K562 (cell line): ENCODE results near the gene AMN1. TPM values are rescaled to one million over a fixed set of nuclear protein-coding genes. Genes with fewer than 3 reads are reported as not detected.

ENCODE experiments used
- ATAC-seq: fragments of 200-7000 bp; cut with Tn5 transposase; 3 replicates; pipeline ENCODE4 v1.9.1; 2020; ENCODE audit warnings: moderate library complexity
- BruUV-seq: library from RNA; stranded (reverse); fragments of 400-500 nt; replicated peaks from 2 replicates; lab custom pipeline; 2021; lab: Mats Ljungman, UMichigan
- CTCF ChIA-PET: fragments of 300-600 bp; formaldehyde crosslinking; extraction: SDS; loops from one replicate; lab custom pipeline; 2021; ENCODE audit warnings: low intra/inter-chr PET ratio; lab: Yijun Ruan, JAX
- POLR2A ChIA-PET: fragments of 300-600, 350-650 bp; sonication (Branson Sonifier 250); formaldehyde crosslinking; extraction: SDS; loops from one replicate; lab custom pipeline; 2021; ENCODE audit warnings: antibody characterized with exemption, inconsistent platforms; lab: Yijun Ruan, JAX
- DNase-seq, 4 experiments: peaks; one replicate each; pipeline versions ENCODE4 v3.0.0 to v3.0.0-alpha.2; 2011 to 2018; ENCODE audit warnings: low spot score in 3 of 4, mixed read lengths in 3 of 4; ENCODE audit errors: extremely low read depth in 1 of 4
- FAIRE-seq: peaks from 2 replicates; lab custom pipeline; 2011; peaks lifted over from hg19 to GRCh38; lab: Jason Lieb, UNC
- H2AFZ ChIP-seq: 2 replicates; pipeline ENCODE4 v1.6.0; 2011; ENCODE audit warnings: low read depth, low read length, control low read depth, inconsistent platforms
- H3K27ac ChIP-seq: fragments of 200-600 bp; 3 replicates; pipeline ENCODE4 v1.8.0; 2011; ENCODE audit warnings: low read depth, mild to moderate bottlenecking, control low read depth, inconsistent platforms, low read length, moderate library complexity, mixed read lengths; ENCODE audit errors: extremely low read depth
- H3K27me3 ChIP-seq, 2 experiments: fragments of 300-600 bp in 1 of 2; 2 replicates in 1 of 2; 3 replicates in 1 of 2; pipeline versions ENCODE4 v1.6.0 to v1.8.0; 2011; ENCODE audit warnings: inconsistent platforms in 2 of 2, low read length in 2 of 2, mild to moderate bottlenecking in 1 of 2, mixed read lengths in 1 of 2, moderate library complexity in 1 of 2; ENCODE audit not compliant: control insufficient read depth in 2 of 2, insufficient read depth in 2 of 2
- H3K36me3 ChIP-seq: fragments of 300-600 bp; 3 replicates; pipeline ENCODE4 v1.8.0; 2011; ENCODE audit warnings: mild to moderate bottlenecking, low read length, inconsistent platforms; ENCODE audit not compliant: control insufficient read depth, insufficient read depth
- H3K4me1 ChIP-seq, 2 experiments: fragments of 200-600 bp in 1 of 2; replicated peaks in 1 of 2; 2 replicates in 1 of 2; 3 replicates in 1 of 2; pipeline versions ENCODE4 v1.5.1 to v1.8.0; 2011; ENCODE audit warnings: inconsistent platforms in 2 of 2, low read length in 2 of 2, mild to moderate bottlenecking in 1 of 2, mixed read lengths in 1 of 2, moderate library complexity in 1 of 2; ENCODE audit not compliant: control insufficient read depth in 2 of 2, insufficient read depth in 2 of 2
- H3K4me2 ChIP-seq: 2 replicates; pipeline ENCODE4 v1.6.1; 2011; ENCODE audit warnings: low read length, control low read depth, inconsistent platforms, mixed read lengths; ENCODE audit not compliant: insufficient read depth
- H3K4me3 ChIP-seq: fragments of 200-600 bp; sonication (generic), shearing (Covaris generic); 2 replicates; pipeline ENCODE4 v1.5.1; 2016; ENCODE audit warnings: control low read depth, inconsistent platforms
- H3K79me2 ChIP-seq: fragments of 200-600 bp; 3 replicates; pipeline ENCODE4 v1.8.0; 2011; ENCODE audit warnings: low read length, inconsistent platforms; ENCODE audit not compliant: control insufficient read depth, insufficient read depth
- H3K9ac ChIP-seq, 2 experiments: 2 replicates each; pipeline versions ENCODE4 v1.6.0 to v1.6.1; 2011; ENCODE audit warnings: low read depth in 2 of 2, low read length in 2 of 2, control low read depth in 1 of 2, inconsistent platforms in 1 of 2, mild to moderate bottlenecking in 1 of 2, mixed read lengths in 1 of 2; ENCODE audit not compliant: insufficient read depth in 1 of 2
- H3K9me1 ChIP-seq: one replicate; pipeline ENCODE4 v1.6.0; 2011; ENCODE audit warnings: inconsistent platforms, mild to moderate bottlenecking, low read length, moderate library complexity; ENCODE audit not compliant: control insufficient read depth, insufficient read depth
- H3K9me3 ChIP-seq: replicated peaks from 2 replicates; pipeline ENCODE4 v1.5.1; 2011; ENCODE audit warnings: low read depth, low read length, inconsistent platforms; ENCODE audit not compliant: control insufficient read depth, insufficient read depth
- H4K20me1 ChIP-seq: replicated peaks from 2 replicates; pipeline ENCODE4 v1.6.1; 2011; ENCODE audit warnings: low read length, inconsistent platforms, mixed read lengths; ENCODE audit not compliant: control insufficient read depth, insufficient read depth
- LARP7 ChIP-seq: fragments of 450-650 bp; IDR thresholded peaks from 2 replicates; pipeline ENCODE4 v1.6.1; 2016
- NCOR1 ChIP-seq: fragments of 450-650 bp; IDR thresholded peaks from 2 replicates; pipeline ENCODE4 v1.6.1; 2016; ENCODE audit warnings: mild to moderate bottlenecking, moderate library complexity
- NFIX ChIP-seq: fragments of 250-450 bp; sonication (Bioruptor Pico); IDR thresholded peaks from 2 replicates; pipeline ENCODE4 v1.4.0; 2020; ENCODE audit warnings: low read depth, mild to moderate bottlenecking, moderate library complexity
- POLR2B ChIP-seq: fragments of 450-650 bp; IDR thresholded peaks from 2 replicates; pipeline ENCODE4 v1.6.1; 2018; ENCODE audit warnings: low read depth; ENCODE audit not compliant: partially characterized antibody
- SMARCA4 ChIP-seq: fragments of 450-650 bp; IDR thresholded peaks from 2 replicates; pipeline ENCODE4 v1.6.1; 2016
- TAF1 ChIP-seq: IDR thresholded peaks from 2 replicates; pipeline ENCODE4 v1.6.1; 2011; ENCODE audit warnings: mild to moderate bottlenecking, low read length, moderate library complexity; ENCODE audit not compliant: insufficient read depth, control insufficient read depth, severe bottlenecking; ENCODE audit errors: extremely low read depth
- ZNF165 ChIP-seq: fragments of 250-450 bp; sonication (Bioruptor Pico); IDR thresholded peaks from 2 replicates; pipeline ENCODE4 v1.4.0; 2020; ENCODE audit warnings: borderline replicate concordance
- ZNF507 ChIP-seq: conservative IDR thresholded peaks from 2 replicates; pipeline ENCODE4 v1.6.1; 2017; ENCODE audit warnings: missing genetic modification characterization, missing compliant biosample characterization
- WGBS: fragments of 100-300 bp; shearing (Covaris generic); methylation state at CpG from one replicate; pipeline ENCODE4 v1.1.6; 2016; ENCODE audit warnings: low coverage, mixed read lengths; ENCODE audit not compliant: insufficient coverage; ENCODE audit errors: missing lambda C conversion rate; 5-methylcytosine and 5-hydroxymethylcytosine counted together
- in situ Hi-C: fragments of 300-500 bp; cut with MboI; formaldehyde crosslinking; loops from 4 replicates; pipeline ENCODE4 v1.15.0; 2018; ENCODE audit warnings: inconsistent platforms, mixed read lengths
- intact Hi-C: fragments of 100-400 bp; cut with micrococcal nuclease; formaldehyde crosslinking; loops from 2 replicates; pipeline ENCODE4 v1.14.2; 2022
- polyA plus RNA-seq, 8 experiments: library from polyadenylated mRNA; depleted of rRNA in 4 of 8; stranded (reverse) in 5 of 8; unstranded in 3 of 8; fragments of >200 nt; fragmentation: Nextera tagmentation in 2 of 8; fragmentation: Illumina TruSeq in 1 of 8; extraction: Ambion mirVana in 2 of 8; extraction: Trizol in 1 of 8; gene quantifications; 2 replicates each; pipeline versions ENCODE4 v1.2.1 to v1.2.3, GENCODE V29; 2011 to 2014; ENCODE audit warnings: inconsistent platforms in 1 of 8, missing spikeins in 1 of 8
- total RNA-seq, 7 experiments: library from RNA; depleted of rRNA in 6 of 7; stranded (reverse); fragments of >200 nt in 6 of 7; fragmentation: Illumina TruSeq in 2 of 7; extraction: Trizol in 2 of 7; gene quantifications; 2 replicates each; pipeline versions ENCODE4 v1.2.1 to v1.2.3, GENCODE V29; 2011 to 2021; ENCODE audit warnings: low replicate concordance in 1 of 7

The AMN1 gene
- total and polyA plus RNA-seq, 9 of the 15 experiments (the other 6 are each of a cell fraction or from before 2014, with no cell fraction given), result 5.2 to 27.6 (median 13.0) TPM

- TF ChIP-seq NFIX, result no peak
- TF ChIP-seq SMARCA4, result no peak
- TF ChIP-seq ZNF507 (tag), result no peak
- TF ChIP-seq ZNF165 (CRISPR knock-in tag), result no peak
- TF ChIP-seq NCOR1, result no peak
- TF ChIP-seq LARP7, result no peak
Observed at GRCh38 chr12:31768046-31768445, 39.2 kb upstream of the AMN1 start (continued).

- no TSS peak for BruUV-seq
- CTCF ChIA-PET, result no interaction called here
- WGBS, result 80% methylated on average over 1 of the region's 1 CpG
- Histone ChIP-seq H3K27ac (no peak overlapping the region), H4K20me1 (no peaks in the 10 kb centered on the region), H3K4me3 (no peak overlapping the region), H3K9me3 (no peaks in the 10 kb centered on the region; the same call in none of the 2 replicates), H3K4me2 (no peak overlapping the region), H3K27me3 (no peaks in the 10 kb centered on the region), H3K79me2 (no peaks in the 10 kb centered on the region), H3K4me1 (no peaks in the 10 kb centered on the region), H3K9me1 (no peaks in the 10 kb centered on the region), H3K9ac (no peak overlapping the region), H3K36me3 (no peaks in the 10 kb centered on the region), H2AFZ (no peak overlapping the region)
- in situ Hi-C loops, result no loop called here
- POLR2A ChIA-PET, result interaction anchor here (0.6 to 1.1 kb wide), 2 partner anchors 51 to 241 kb away, joined by 3 read pairs; no protein-coding TSS in a partner anchor
- TF ChIP-seq POLR2B (no peak), TAF1 (no peak)
- no peak for ATAC-seq
- intact Hi-C loops, result no loop called here
- DNase-seq, result no peak
- FAIRE-seq, result no peak
Observed at GRCh38 chr12:31765931-31766330, 37.1 kb upstream of the AMN1 start.
